GM10266 (cell line): ENCODE results near the gene OTOGL.

ENCODE experiments used
- DNase-seq: peaks from one replicate; pipeline ENCODE4 v3.0.0; 2012; ENCODE audit errors: extremely low spot score
- TF ChIP-seq, protein P1 (sequence below): IDR thresholded peaks from 2 replicates; pipeline ENCODE4 v1.5.1; 2012; ENCODE audit warnings: mild to moderate bottlenecking, low read depth; ENCODE audit not compliant: control insufficient read depth, insufficient read depth; ENCODE audit errors: missing control alignments

The OTOGL gene

GRCh38 chr12:80100591-80100990 is 1.3 kb downstream of the OTOGL start:
- TF ChIP-seq, protein P1, sequence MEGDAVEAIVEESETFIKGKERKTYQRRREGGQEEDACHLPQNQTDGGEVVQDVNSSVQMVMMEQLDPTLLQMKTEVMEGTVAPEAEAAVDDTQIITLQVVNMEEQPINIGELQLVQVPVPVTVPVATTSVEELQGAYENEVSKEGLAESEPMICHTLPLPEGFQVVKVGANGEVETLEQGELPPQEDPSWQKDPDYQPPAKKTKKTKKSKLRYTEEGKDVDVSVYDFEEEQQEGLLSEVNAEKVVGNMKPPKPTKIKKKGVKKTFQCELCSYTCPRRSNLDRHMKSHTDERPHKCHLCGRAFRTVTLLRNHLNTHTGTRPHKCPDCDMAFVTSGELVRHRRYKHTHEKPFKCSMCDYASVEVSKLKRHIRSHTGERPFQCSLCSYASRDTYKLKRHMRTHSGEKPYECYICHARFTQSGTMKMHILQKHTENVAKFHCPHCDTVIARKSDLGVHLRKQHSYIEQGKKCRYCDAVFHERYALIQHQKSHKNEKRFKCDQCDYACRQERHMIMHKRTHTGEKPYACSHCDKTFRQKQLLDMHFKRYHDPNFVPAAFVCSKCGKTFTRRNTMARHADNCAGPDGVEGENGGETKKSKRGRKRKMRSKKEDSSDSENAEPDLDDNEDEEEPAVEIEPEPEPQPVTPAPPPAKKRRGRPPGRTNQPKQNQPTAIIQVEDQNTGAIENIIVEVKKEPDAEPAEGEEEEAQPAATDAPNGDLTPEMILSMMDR = no peak
- DNase-seq = no peak

- DNase-seq = no peak
These were observed 1.8 kb downstream of the OTOGL start for GRCh38 chr12:80101126-80101525.

GRCh38 chr12:80107221-80107620 is 7.9 kb downstream of the OTOGL start:
- TF ChIP-seq, protein P1 = no peak
- DNase-seq = no peak

More at GRCh38 chr12:80101126-80101525, 1.8 kb downstream of the OTOGL start:
- TF ChIP-seq, protein P1 = no peak

DNA sequence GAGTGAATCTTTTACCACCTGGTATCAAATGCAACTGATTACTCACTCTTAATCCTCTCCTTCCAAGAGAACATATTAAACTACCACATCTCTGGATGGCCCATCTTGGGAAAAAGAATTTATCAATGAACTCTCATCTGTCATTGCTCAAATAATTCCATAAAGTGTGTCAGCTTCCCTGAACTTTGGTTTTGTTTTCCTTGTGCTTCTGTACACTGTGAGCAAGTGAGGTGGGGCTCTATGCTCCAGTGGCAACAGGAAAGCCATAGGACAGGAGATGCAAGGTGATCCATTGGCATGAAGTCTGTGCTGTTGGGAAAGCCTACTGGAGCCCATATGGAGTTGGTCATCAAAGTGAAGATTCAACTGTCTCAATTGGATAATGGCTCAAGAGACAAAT is 17.4 kb downstream of the OTOGL start:
- no peak for DNase-seq
- TF ChIP-seq, protein P1 = no peak

DNA sequence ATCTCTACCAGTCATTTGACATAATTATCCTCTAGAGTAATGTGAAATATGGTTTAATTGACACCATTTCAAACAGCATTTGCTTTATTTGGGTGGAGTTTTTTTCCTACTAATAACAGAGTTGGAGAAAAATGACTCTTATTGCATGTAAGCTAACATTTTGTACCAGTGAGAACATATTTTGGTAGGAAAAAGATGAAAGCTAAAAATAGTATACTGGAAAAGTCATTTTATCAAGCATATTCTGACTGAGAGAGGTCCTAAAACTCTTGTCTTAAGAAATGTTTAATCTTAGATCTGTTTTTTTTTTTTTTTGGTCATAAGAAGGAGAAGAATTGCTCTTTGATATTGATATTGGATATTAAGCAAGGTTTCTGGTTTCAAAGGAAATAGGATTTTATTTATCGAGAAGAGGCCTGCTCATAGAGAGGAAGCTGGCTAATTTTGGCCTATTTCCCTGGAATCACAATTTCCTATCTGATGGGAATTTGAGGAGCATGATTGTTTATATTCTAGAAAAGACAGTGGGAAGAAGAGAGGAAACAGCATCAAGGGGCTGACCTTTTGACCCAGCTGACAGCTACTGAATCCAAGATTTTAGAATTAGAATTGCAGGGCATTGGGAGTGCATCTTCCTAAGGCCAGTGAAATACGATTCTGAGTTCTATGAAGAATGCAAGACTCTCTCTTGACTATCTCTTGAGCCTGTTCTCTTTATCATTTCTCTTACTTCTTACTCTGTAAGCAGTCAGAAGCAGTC is 19.4 kb downstream of the OTOGL start:
- no peak for DNase-seq
- TF ChIP-seq, protein P1 = no peak

GRCh38 chr12:80120994-80121393 is 21.7 kb downstream of the OTOGL start:
- TF ChIP-seq, protein P1 = no peak
- no peak for DNase-seq

- DNase-seq = no peak
These were observed 22.3 kb downstream of the OTOGL start for GRCh38 chr12:80121661-80122060.

More at GRCh38 chr12:80121661-80122060, 22.3 kb downstream of the OTOGL start:
- TF ChIP-seq, protein P1 = no peak
